HL-60 (cell line): ENCODE data around the gene FMNL2.

ENCODE experiments used
- DNase-seq, 2 experiments: peaks; one replicate each; pipeline ENCODE4 v3.0.0-alpha.2; 2010 to 2020; ENCODE audit warnings: low read depth in 1 of 2, low spot score in 1 of 2
- H3K27ac ChIP-seq: fragments of 250-450 bp; sonication (Bioruptor Pico); replicated peaks from 2 replicates; pipeline ENCODE4 v1.5.1; 2020; ENCODE audit warnings: mild to moderate bottlenecking, moderate library complexity
- H3K27me3 ChIP-seq: fragments of 250-450 bp; sonication (Bioruptor Pico); 2 replicates; pipeline ENCODE4 v1.5.1; 2021; ENCODE audit warnings: mild to moderate bottlenecking, moderate library complexity; ENCODE audit not compliant: insufficient read depth, poor library complexity, severe bottlenecking
- H3K4me3 ChIP-seq: replicated peaks from 2 replicates; pipeline ENCODE4 v1.5.1; 2011; ENCODE audit warnings: mild to moderate bottlenecking, control low read depth, low read length; ENCODE audit not compliant: insufficient read depth
- GABPA ChIP-seq: IDR thresholded peaks from 2 replicates; pipeline ENCODE4 v1.6.1; 2012; ENCODE audit warnings: low read depth
- POLR2AphosphoS5 ChIP-seq: IDR thresholded peaks from 2 replicates; pipeline ENCODE4 v1.6.1; 2012; ENCODE audit warnings: low read depth
- SPI1 ChIP-seq: IDR thresholded peaks from 2 replicates; pipeline ENCODE4 v1.6.1; 2012; ENCODE audit warnings: low read depth, mild to moderate bottlenecking, borderline replicate concordance
- TF ChIP-seq, protein P1 (sequence below): IDR thresholded peaks from one replicate; pipeline ENCODE4 v1.5.1; 2011; ENCODE audit warnings: low read length, control low read depth, inconsistent platforms; ENCODE audit not compliant: insufficient read depth
- TF ChIP-seq, protein P2 (sequence below): IDR thresholded peaks from 2 replicates; pipeline ENCODE4 v1.6.1; 2012; ENCODE audit warnings: low read depth; ENCODE audit not compliant: insufficient replicate concordance

FMNL2 gene

DNA sequence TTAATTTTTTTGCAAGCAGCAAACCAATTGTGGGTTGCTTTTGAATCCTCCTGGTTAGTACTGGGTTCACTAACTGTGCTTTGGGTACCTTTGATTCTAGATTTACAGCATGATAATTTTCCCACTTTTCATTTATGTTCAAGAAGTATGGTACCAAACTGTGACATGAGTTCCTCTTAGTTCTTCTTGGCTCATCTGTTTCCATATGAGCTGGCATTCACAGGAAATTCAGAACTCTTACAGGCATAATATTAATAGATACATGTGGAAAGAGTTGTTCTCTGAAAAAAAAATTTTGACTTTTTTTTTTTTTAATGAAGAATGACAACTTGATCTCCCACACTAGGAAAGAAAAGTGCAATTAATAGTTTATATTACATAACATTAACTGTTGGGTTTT is 59.4 kb downstream of the FMNL2 start:
- no peak for TF ChIP-seq GABPA
- TF ChIP-seq, protein P1, sequence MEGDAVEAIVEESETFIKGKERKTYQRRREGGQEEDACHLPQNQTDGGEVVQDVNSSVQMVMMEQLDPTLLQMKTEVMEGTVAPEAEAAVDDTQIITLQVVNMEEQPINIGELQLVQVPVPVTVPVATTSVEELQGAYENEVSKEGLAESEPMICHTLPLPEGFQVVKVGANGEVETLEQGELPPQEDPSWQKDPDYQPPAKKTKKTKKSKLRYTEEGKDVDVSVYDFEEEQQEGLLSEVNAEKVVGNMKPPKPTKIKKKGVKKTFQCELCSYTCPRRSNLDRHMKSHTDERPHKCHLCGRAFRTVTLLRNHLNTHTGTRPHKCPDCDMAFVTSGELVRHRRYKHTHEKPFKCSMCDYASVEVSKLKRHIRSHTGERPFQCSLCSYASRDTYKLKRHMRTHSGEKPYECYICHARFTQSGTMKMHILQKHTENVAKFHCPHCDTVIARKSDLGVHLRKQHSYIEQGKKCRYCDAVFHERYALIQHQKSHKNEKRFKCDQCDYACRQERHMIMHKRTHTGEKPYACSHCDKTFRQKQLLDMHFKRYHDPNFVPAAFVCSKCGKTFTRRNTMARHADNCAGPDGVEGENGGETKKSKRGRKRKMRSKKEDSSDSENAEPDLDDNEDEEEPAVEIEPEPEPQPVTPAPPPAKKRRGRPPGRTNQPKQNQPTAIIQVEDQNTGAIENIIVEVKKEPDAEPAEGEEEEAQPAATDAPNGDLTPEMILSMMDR, result no peak
- TF ChIP-seq POLR2AphosphoS5, result no peak
- TF ChIP-seq SPI1, result no peak
- TF ChIP-seq, protein P2, sequence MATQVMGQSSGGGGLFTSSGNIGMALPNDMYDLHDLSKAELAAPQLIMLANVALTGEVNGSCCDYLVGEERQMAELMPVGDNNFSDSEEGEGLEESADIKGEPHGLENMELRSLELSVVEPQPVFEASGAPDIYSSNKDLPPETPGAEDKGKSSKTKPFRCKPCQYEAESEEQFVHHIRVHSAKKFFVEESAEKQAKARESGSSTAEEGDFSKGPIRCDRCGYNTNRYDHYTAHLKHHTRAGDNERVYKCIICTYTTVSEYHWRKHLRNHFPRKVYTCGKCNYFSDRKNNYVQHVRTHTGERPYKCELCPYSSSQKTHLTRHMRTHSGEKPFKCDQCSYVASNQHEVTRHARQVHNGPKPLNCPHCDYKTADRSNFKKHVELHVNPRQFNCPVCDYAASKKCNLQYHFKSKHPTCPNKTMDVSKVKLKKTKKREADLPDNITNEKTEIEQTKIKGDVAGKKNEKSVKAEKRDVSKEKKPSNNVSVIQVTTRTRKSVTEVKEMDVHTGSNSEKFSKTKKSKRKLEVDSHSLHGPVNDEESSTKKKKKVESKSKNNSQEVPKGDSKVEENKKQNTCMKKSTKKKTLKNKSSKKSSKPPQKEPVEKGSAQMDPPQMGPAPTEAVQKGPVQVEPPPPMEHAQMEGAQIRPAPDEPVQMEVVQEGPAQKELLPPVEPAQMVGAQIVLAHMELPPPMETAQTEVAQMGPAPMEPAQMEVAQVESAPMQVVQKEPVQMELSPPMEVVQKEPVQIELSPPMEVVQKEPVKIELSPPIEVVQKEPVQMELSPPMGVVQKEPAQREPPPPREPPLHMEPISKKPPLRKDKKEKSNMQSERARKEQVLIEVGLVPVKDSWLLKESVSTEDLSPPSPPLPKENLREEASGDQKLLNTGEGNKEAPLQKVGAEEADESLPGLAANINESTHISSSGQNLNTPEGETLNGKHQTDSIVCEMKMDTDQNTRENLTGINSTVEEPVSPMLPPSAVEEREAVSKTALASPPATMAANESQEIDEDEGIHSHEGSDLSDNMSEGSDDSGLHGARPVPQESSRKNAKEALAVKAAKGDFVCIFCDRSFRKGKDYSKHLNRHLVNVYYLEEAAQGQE, result no peak
- DNase-seq, result no peak
- H3K27me3 ChIP-seq, result no peaks in the 10 kb centered on the region
- no peak overlapping the region for H3K27ac ChIP-seq
- H3K4me3 ChIP-seq, result no peak overlapping the region

DNA sequence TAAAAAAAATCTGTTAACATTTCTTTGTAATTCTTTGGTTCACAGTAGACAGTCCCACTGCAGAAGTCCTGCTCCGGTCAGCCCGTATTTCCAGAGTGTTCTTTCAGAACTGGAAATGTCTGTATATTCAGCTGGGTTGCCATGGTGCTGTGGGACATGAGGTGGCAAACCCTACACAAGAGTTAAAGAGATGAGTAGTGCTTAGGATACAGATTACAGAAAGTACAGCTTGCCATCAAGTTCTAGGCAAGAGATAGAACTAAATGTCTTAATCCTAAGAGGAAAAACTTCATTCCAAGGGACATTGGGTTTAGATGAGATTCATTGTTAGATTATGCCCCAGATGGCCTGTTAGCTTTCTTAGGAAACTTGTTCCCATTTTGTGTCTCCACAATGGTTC is 60.1 kb downstream of the FMNL2 start:
- no peak overlapping the region for H3K4me3 ChIP-seq
- no peak for DNase-seq
- no peak overlapping the region for H3K27ac ChIP-seq
- H3K27me3 ChIP-seq, result no peaks in the 10 kb centered on the region
- TF ChIP-seq SPI1 (no peak), GABPA (no peak), POLR2AphosphoS5 (no peak)
- TF ChIP-seq, protein P1, result no peak
- TF ChIP-seq, protein P2, result no peak

DNA sequence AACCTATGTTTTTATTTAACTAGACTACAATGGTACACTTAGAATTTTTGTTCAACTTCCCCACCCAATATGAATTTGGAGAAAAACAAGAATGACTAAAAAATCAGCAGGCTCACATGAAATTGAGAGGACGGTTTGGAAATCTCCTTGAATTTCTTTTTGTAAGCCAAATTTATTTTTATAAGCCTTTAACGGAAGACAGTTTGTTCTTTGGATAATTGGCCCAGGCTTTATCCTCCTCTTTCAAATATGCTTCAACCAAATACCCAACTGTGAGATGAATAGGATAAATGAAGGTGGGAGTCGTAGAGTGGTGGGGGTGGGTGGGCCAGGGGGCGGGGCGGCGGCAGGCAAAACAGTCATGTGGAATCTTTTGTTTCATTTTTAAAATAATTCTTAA is 60.6 kb downstream of the FMNL2 start:
- TF ChIP-seq POLR2AphosphoS5 (no peak), GABPA (no peak), SPI1 (no peak)
- TF ChIP-seq, protein P2, result no peak
- TF ChIP-seq, protein P1, result no peak
- no peak overlapping the region for H3K4me3 ChIP-seq
- no peaks in the 10 kb centered on the region for H3K27me3 ChIP-seq
- no peak for DNase-seq
- no peak overlapping the region for H3K27ac ChIP-seq
